Keratinocyte (primary cell): ENCODE measurements around the gene RAB11FIP3. TPM values are rescaled to one million over a fixed set of nuclear protein-coding genes. Genes with fewer than 3 reads are reported as not detected.
"Not testable (repeated sequence)": the region's sequence is repeated elsewhere in the genome, so short reads cannot be mapped to it uniquely, and the experiment has no call there.

Experiments
- DNase-seq: peaks from one replicate; pipeline ENCODE4 v3.0.0-alpha.2; 2011; ENCODE audit warnings: low read depth, missing footprints, low spot score
- FAIRE-seq: peaks from 2 replicates; lab custom pipeline; 2011; peaks lifted over from hg19 to GRCh38; lab: Jason Lieb, UNC
- H2AFZ ChIP-seq: 2 replicates; pipeline ENCODE4 v1.6.0; 2012; ENCODE audit warnings: low read length, control low read depth, inconsistent platforms; ENCODE audit not compliant: control insufficient read depth
- H3K27ac ChIP-seq: 2 replicates; pipeline ENCODE4 v1.5.1; 2011; ENCODE audit warnings: low read length; ENCODE audit not compliant: control insufficient read depth, insufficient read depth
- H3K27me3 ChIP-seq: 3 replicates; pipeline ENCODE4 v1.6.0; 2011; ENCODE audit warnings: low read length; ENCODE audit not compliant: control insufficient read depth, insufficient read depth; ENCODE audit errors: extremely low read depth
- H3K36me3 ChIP-seq, 2 experiments: 2 replicates in 1 of 2; 3 replicates in 1 of 2; pipeline ENCODE4 v1.5.1; 2011; ENCODE audit warnings: low read length in 2 of 2, mild to moderate bottlenecking in 1 of 2; ENCODE audit not compliant: control insufficient read depth in 2 of 2, insufficient read depth in 2 of 2; ENCODE audit errors: extremely low read depth in 1 of 2
- H3K4me1 ChIP-seq: 3 replicates; pipeline ENCODE4 v1.5.1; 2011; ENCODE audit warnings: low read length; ENCODE audit not compliant: control insufficient read depth, insufficient read depth; ENCODE audit errors: extremely low read depth
- H3K4me2 ChIP-seq: 3 replicates; pipeline ENCODE4 v1.6.0; 2011; ENCODE audit warnings: low read depth, low read length; ENCODE audit not compliant: control insufficient read depth, insufficient read depth; ENCODE audit errors: extremely low read depth
- H3K4me3 ChIP-seq, 3 experiments: fragments of 200-600 bp in 1 of 3; sonication (generic) in 1 of 3; 2 replicates in 2 of 3; 3 replicates in 1 of 3; pipeline ENCODE4 v1.5.1; 2011 to 2016; ENCODE audit warnings: low read length in 3 of 3, mild to moderate bottlenecking in 3 of 3, control low read depth in 2 of 3, inconsistent platforms in 1 of 3, low read depth in 1 of 3, mixed read lengths in 1 of 3, mixed run types in 1 of 3, moderate library complexity in 1 of 3; ENCODE audit not compliant: control insufficient read depth in 2 of 3, insufficient read depth in 2 of 3; ENCODE audit errors: extremely low read depth in 1 of 3
- H3K79me2 ChIP-seq: 2 replicates; pipeline ENCODE4 v1.6.0; 2012; ENCODE audit warnings: low read length; ENCODE audit not compliant: control insufficient read depth, insufficient read depth
- H3K9ac ChIP-seq: 3 replicates; pipeline ENCODE4 v1.6.0; 2011; ENCODE audit warnings: low read length; ENCODE audit not compliant: control insufficient read depth, insufficient read depth; ENCODE audit errors: extremely low read depth
- H3K9me1 ChIP-seq: 3 replicates; pipeline ENCODE4 v1.6.0; 2011; ENCODE audit warnings: low read length; ENCODE audit not compliant: control insufficient read depth, insufficient read depth; ENCODE audit errors: extremely low read depth
- H3K9me3 ChIP-seq: 2 replicates; pipeline ENCODE4 v1.5.1; 2012; ENCODE audit warnings: low read depth, low read length; ENCODE audit not compliant: control insufficient read depth
- H4K20me1 ChIP-seq: 3 replicates; pipeline ENCODE4 v1.6.0; 2011; ENCODE audit warnings: low read length; ENCODE audit not compliant: control insufficient read depth, insufficient read depth; ENCODE audit errors: extremely low read depth
- CTCF ChIP-seq, 3 experiments: IDR thresholded peaks in 1 of 3; conservative IDR thresholded peaks in 1 of 3; optimal IDR thresholded peaks in 1 of 3; 2 replicates in 2 of 3; 3 replicates in 1 of 3; pipeline versions ENCODE3 to v1.5.1; 2011; ENCODE audit warnings: low read length in 3 of 3, mild to moderate bottlenecking in 3 of 3, moderate library complexity in 2 of 3, control low read depth in 1 of 3, inconsistent platforms in 1 of 3; ENCODE audit not compliant: insufficient read depth in 2 of 3; ENCODE audit errors: extremely low read depth in 1 of 3
- EZH2 ChIP-seq: IDR thresholded peaks from one replicate; pipeline ENCODE4 v1.6.1; 2012; ENCODE audit warnings: inconsistent platforms, mild to moderate bottlenecking, low read length, moderate library complexity
- dilution Hi-C: fragments of 300-500 bp; cut with MboI; formaldehyde crosslinking; loops from one replicate; pipeline ENCODE4 v1.7.0; 2020; ENCODE audit warnings: low sequenced_read_pairs; ENCODE audit not compliant: extremely low pct_ligation_motif_present
- polyA plus RNA-seq, 5 experiments: library from polyadenylated mRNA; depleted of rRNA in 3 of 5; stranded (reverse) in 3 of 5; stranded (forward) in 1 of 5; unstranded in 1 of 5; fragments of >200 nt; gene quantifications; 1 replicate in 1 of 5; 2 replicates in 3 of 5; 3 replicates in 1 of 5; pipeline versions ENCODE4 v1.2.1 to v1.2.3, GENCODE V29; 2011 to 2012; ENCODE audit warnings: missing spikeins in 2 of 5, low read depth in 1 of 5, low replicate concordance in 1 of 5

The RAB11FIP3 gene
- polyA plus RNA-seq, 1 donor (not counting 4 experiments of a cell fraction or from before 2014, with no cell fraction given) = 6.4 TPM

GRCh38 chr16:383326-384051 lies 42.0 kb upstream of the RAB11FIP3 start:
- TF ChIP-seq EZH2 (no peak), CTCF (optimal IDR thresholded peaks at IDR 0.05 in 1 of 3, IDR thresholded peaks at IDR 0.05 in 1 of 3, conservative IDR thresholded peaks at IDR 0.05 in 1 of 3; ENCODE audit: extremely low read depth in 1 of 3, insufficient read depth in 2 of 3, low read length in 3 of 3) (no peak)
- Histone ChIP-seq H3K9ac (peak overlapping the region; percentile 30), H2AFZ (peak overlapping the region; percentile 63), H3K9me3 (no peaks in the 10 kb centered on the region), H4K20me1 (no peaks in the 10 kb centered on the region), H3K27ac (peak overlapping the region; percentile 25), H3K4me3 (peak overlapping the region in 2 of 3 experiments; percentile 73 to 74), H3K9me1 (no peaks in the 10 kb centered on the region), H3K79me2 (peaks cover 9% of the 10 kb centered on the region), H3K4me1 (peaks cover 16% of the 10 kb centered on the region), H3K27me3 (no peaks in the 10 kb centered on the region), H3K36me3 (no peaks in the 10 kb centered on the region), H3K4me2 (peak overlapping the region; percentile 88)
- DNase-seq = peak; percentile 44
- dilution Hi-C loops = no loop called here
- peak; percentile 91 for FAIRE-seq

GRCh38 chr16:386641-387156 lies 38.8 kb upstream of the RAB11FIP3 start:
- Histone ChIP-seq H3K36me3 (no peaks in the 10 kb centered on the region), H3K79me2 (no peaks in the 10 kb centered on the region), H3K27me3 (no peaks in the 10 kb centered on the region), H4K20me1 (no peaks in the 10 kb centered on the region), H3K27ac (no peak overlapping the region), H3K4me1 (peaks cover 13% of the 10 kb centered on the region), H3K9me1 (no peaks in the 10 kb centered on the region), H3K4me3 (no peak overlapping the region), H2AFZ (no peak overlapping the region), H3K4me2 (no peak overlapping the region), H3K9ac (no peak overlapping the region), H3K9me3 (no peaks in the 10 kb centered on the region)
- dilution Hi-C loops = no loop called here
- FAIRE-seq (no peak), DNase-seq (no peak)
- no peak for TF ChIP-seq CTCF (optimal IDR thresholded peaks at IDR 0.05 in 1 of 3, IDR thresholded peaks at IDR 0.05 in 1 of 3, conservative IDR thresholded peaks at IDR 0.05 in 1 of 3; ENCODE audit: extremely low read depth in 1 of 3, insufficient read depth in 2 of 3, low read length in 3 of 3)
- TF ChIP-seq EZH2 = no peak

GRCh38 chr16:387761-388666 lies 37.4 kb upstream of the RAB11FIP3 start:
- H3K27ac ChIP-seq, H3K4me3 ChIP-seq, H3K9me3 ChIP-seq, H2AFZ ChIP-seq, FAIRE-seq, H3K9me1 ChIP-seq, H3K4me2 ChIP-seq, dilution Hi-C loops, DNase-seq, H3K27me3 ChIP-seq, H4K20me1 ChIP-seq, H3K9ac ChIP-seq, H3K79me2 ChIP-seq, H3K36me3 ChIP-seq, H3K4me1 ChIP-seq: not testable (repeated sequence)
